Thyroid gland (tissue), 4 donors: Measurements from ENCODE around the gene FAR2. TPM values are rescaled to one million over a fixed set of nuclear protein-coding genes. Genes with fewer than 3 reads are reported as not detected.

Source experiments
- DNase-seq, 2 donors: peaks; one replicate each; pipeline ENCODE4 v3.0.0-alpha.2; 2019
- H3K27ac ChIP-seq, 3 donors: fragments of 200-600 bp; sonication (generic); 1 replicate in 2 of 3; 2 replicates in 1 of 3; pipeline ENCODE4 v1.5.1; 2016 to 2019; ENCODE audit warnings: mild to moderate bottlenecking in 1 of 3, moderate library complexity in 1 of 3
- H3K27me3 ChIP-seq: fragments of 200-600 bp; sonication (generic); one replicate; pipeline ENCODE4 v1.5.1; 2019
- H3K36me3 ChIP-seq, 2 donors: fragments of 200-600 bp; sonication (generic); one replicate each; pipeline ENCODE4 v1.5.1; 2016 to 2019
- H3K4me1 ChIP-seq, 2 donors: fragments of 200-600 bp; sonication (generic); one replicate each; pipeline ENCODE4 v1.5.1; 2017 to 2019
- H3K4me3 ChIP-seq, 3 donors: fragments of 200-600 bp; sonication (generic); replicated peaks in 1 of 3; 1 replicate in 2 of 3; 2 replicates in 1 of 3; pipeline ENCODE4 v1.5.1; 2016; ENCODE audit warnings: mild to moderate bottlenecking in 1 of 3
- H3K9me3 ChIP-seq: fragments of 200-600 bp; sonication (generic); one replicate; pipeline ENCODE4 v1.5.1; 2017
- CTCF ChIP-seq, 6 experiments: fragments of 200-600 bp in 3 of 6; fragments of 450-650 bp in 3 of 6; sonication (generic) in 3 of 6; IDR thresholded peaks; one replicate each; pipeline ENCODE4 v1.5.1; 2016 to 2019; ENCODE audit warnings: antibody characterized with exemption in 6 of 6, mild to moderate bottlenecking in 2 of 6, inconsistent platforms in 1 of 6, moderate library complexity in 1 of 6
- POLR2A ChIP-seq, 2 donors: fragments of 450-650 bp; IDR thresholded peaks; one replicate each; pipeline ENCODE4 v1.6.1; 2017; ENCODE audit warnings: antibody characterized with exemption in 2 of 2, mild to moderate bottlenecking in 2 of 2, moderate library complexity in 1 of 2
- WGBS, 2 donors: methylation state at CpG; one replicate each; pipeline ENCODE4 v1.1.5; 2017; 5-methylcytosine and 5-hydroxymethylcytosine counted together
- intact Hi-C: fragments of 100-400 bp; cut with DNase I; formaldehyde crosslinking; loops from one replicate; pipeline ENCODE4 v1.15.1; 2023
- total RNA-seq, 4 donors: library from RNA; depleted of rRNA; stranded (reverse); fragments of >200 nt; gene quantifications; one replicate each; pipeline ENCODE4 v1.2.3, GENCODE V29; 2016

The FAR2 gene
- total RNA-seq, 4 donors from 2014 or later = 3.2 to 9.1 (median 4.3) TPM

DNA sequence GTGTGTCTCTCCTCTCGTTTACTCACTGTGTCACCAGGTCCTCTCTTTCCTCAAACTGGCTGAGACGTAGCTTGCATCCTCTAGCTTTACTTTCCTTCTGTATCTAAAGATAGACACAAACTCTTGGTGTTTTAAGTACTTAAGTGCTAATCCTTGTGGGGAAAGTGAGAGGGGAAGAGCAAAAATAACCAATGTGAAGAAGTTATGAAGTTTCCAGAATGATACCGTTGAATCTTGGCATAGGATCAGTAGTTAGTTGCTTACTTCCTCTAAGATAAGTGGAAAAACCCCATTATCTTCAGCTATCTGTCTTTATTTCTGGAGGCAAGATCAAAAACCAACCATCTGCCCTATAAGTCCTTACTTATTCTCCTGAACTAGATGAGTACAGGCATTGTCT lies 10.6 kb downstream of the FAR2 start:
- no peaks in the 10 kb centered on the region for H3K27me3 ChIP-seq
- no peaks in the 10 kb centered on the region for H3K4me1 ChIP-seq
- intact Hi-C loops = no loop called here
- H3K27ac ChIP-seq = no peak overlapping the region
- H3K9me3 ChIP-seq = no peaks in the 10 kb centered on the region
- DNase-seq = no peak
- no peak overlapping the region for H3K4me3 ChIP-seq
- TF ChIP-seq CTCF (IDR thresholded peaks at IDR 0.05) = no peak
- TF ChIP-seq POLR2A (IDR thresholded peaks at IDR 0.05) = no peak
- 46% methylated on average over 3 of the region's 3 CpGs for WGBS, 2 donors
- H3K36me3 ChIP-seq = no peaks in the 10 kb centered on the region

DNA sequence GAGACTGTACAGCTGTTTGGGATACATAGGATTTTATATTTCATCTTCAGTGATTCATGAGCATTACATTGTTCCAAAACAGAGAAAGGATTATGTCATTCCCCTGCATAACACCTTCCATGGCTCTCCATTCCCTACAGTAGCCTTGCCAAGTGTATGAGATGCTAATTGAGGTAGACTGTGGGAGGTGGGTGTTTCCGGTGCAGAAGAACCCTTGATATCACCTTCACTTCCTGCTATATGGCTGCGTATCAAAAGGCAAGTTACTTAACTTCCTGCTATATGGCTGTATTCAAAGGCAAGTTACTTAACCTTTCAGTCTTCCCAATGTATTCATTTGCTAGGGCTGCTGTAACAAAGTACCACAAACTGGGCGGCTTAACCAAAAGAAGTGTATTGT lies 11.2 kb downstream of the FAR2 start:
- H3K4me1 ChIP-seq = no peaks in the 10 kb centered on the region
- DNase-seq = no peak
- intact Hi-C loops = no loop called here
- H3K36me3 ChIP-seq = no peaks in the 10 kb centered on the region
- H3K27ac ChIP-seq = no peak overlapping the region
- TF ChIP-seq POLR2A (IDR thresholded peaks at IDR 0.05) = no peak
- TF ChIP-seq CTCF (IDR thresholded peaks at IDR 0.05) = no peak
- no peaks in the 10 kb centered on the region for H3K9me3 ChIP-seq
- WGBS, 2 donors = 91 to 92% methylated on average over 3 of the region's 3 CpGs
- H3K4me3 ChIP-seq = no peak overlapping the region
- H3K27me3 ChIP-seq = no peaks in the 10 kb centered on the region

- Histone ChIP-seq H3K9me3 (no peaks in the 10 kb centered on the region), H3K4me3 (no peak overlapping the region), H3K4me1 (no peaks in the 10 kb centered on the region), H3K27me3 (no peaks in the 10 kb centered on the region), H3K27ac (no peak overlapping the region), H3K36me3 (no peaks in the 10 kb centered on the region)
- TF ChIP-seq POLR2A (IDR thresholded peaks at IDR 0.05) (no peak), CTCF (IDR thresholded peaks at IDR 0.05) (no peak)
- no peak for DNase-seq
- 90 to 92% methylated on average over 4 of the region's 4 CpGs for WGBS, 2 donors
- intact Hi-C loops = no loop called here
Measured at GRCh38 chr12:29163146-29163545, 14.1 kb downstream of the FAR2 start.

DNA sequence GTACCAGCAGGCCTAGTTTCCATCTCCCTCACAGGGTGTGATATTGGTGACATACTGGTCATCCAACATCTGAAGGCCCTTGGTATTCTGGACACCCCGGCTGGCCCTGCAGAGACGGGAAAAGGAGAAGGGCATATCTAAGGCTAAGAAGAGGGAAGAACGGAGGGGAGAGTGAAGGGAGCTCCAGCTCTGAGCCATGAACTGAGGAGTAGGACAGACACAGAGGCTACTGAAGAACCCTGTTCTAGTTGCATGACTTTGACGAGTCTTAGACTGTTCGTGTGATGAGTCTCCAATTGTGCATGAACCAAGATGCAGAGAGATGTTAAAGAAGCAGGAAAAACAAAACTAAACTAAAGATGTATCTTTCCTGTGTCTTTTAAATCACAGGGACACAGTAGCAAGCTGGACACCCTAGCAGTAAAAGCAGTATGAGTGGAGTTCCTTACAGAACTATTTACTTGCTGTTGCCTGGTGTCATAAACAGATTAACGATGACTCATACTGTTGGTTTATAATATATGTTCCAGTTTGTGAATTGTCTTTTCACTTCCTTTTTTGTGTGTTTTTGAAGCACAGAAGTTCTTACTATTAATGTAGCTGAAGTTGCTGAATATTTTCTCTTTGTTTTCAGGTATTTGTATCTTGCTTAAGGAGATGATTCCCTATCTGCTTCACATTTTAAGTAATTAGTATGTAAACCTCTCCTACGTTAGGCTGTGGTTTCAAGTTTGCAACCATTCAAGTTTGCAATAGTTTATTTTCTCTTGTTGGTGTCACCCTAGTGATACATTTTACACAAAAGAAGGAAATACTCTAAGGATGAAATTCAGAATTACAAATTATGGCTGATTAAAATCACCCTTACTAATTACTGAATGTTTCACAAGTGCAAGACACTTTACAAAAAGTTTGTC lies 15.7 kb downstream of the FAR2 start:
- intact Hi-C loops = no loop called here
- Histone ChIP-seq H3K36me3 (no peaks in the 10 kb centered on the region), H3K27me3 (no peaks in the 10 kb centered on the region), H3K4me3 (no peak overlapping the region), H3K4me1 (no peaks in the 10 kb centered on the region), H3K9me3 (no peaks in the 10 kb centered on the region), H3K27ac (no peak overlapping the region)
- TF ChIP-seq CTCF (IDR thresholded peaks at IDR 0.05) (no peak), POLR2A (IDR thresholded peaks at IDR 0.05) (no peak)
- WGBS, 2 donors = 73 to 79% methylated on average over 7 of the region's 7 CpGs
- DNase-seq = no peak

DNA sequence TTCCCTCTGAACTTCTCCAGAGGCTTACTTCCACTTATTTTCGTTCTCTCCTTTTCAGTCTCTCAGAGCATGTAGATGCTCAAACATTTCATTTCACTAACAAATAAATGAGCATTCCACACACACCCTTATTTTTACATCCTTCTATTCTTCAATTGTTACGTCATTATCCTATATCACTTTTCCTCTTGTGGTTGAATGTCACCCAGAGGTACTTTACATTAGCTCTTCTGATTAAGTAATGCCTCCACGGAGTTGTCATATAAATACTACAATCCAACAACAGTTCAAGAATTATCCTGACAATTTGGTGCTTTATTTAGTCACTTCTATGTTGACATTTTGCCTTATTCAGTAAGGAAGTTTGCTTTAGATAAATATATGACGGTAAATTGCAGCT lies 18.4 kb downstream of the FAR2 start:
- DNase-seq = no peak
- Histone ChIP-seq H3K4me3 (no peak overlapping the region), H3K9me3 (no peaks in the 10 kb centered on the region), H3K27me3 (no peaks in the 10 kb centered on the region), H3K27ac (no peak overlapping the region), H3K4me1 (no peaks in the 10 kb centered on the region), H3K36me3 (no peaks in the 10 kb centered on the region)
- intact Hi-C loops = no loop called here
- WGBS, 2 donors = 79 to 83% methylated on average over 4 of the region's 4 CpGs
- TF ChIP-seq POLR2A (IDR thresholded peaks at IDR 0.05) = no peak
- no peak for TF ChIP-seq CTCF (IDR thresholded peaks at IDR 0.05)
